Right hindlimb (tissue), 1 donor: ENCODE results near the gene TOB1.
"Not testable (repeated sequence)": the region's sequence is repeated elsewhere in the genome, so short reads cannot be mapped to it uniquely, and the experiment has no call there.

Experiments used
- DNase-seq: peaks from one replicate; pipeline ENCODE4 v3.0.0-alpha.2; 2018

TOB1 gene

GRCh38 chr17:50867363-50868139, 1.4 kb upstream of the TOB1 start:
- peak; percentile 97 for DNase-seq

- peak; percentile 83 for DNase-seq
Observed at GRCh38 chr17:50866950-50867362, 802 bp upstream of the TOB1 start.

GRCh38 chr17:50865868-50866260, 290 bp downstream of the TOB1 start:
- DNase-seq, result no peak

- peak; percentile 75 for DNase-seq
Observed at GRCh38 chr17:50865060-50865867, 890 bp downstream of the TOB1 start.

GRCh38 chr17:50864747-50865059, 1.5 kb downstream of the TOB1 start:
- no peak for DNase-seq

- no peak for DNase-seq
Observed at GRCh38 chr17:50863931-50864330, 2.2 kb downstream of the TOB1 start.

- DNase-seq, result no peak
Observed at GRCh38 chr17:50863221-50863843, 2.8 kb downstream of the TOB1 start.

- no peak for DNase-seq
Observed at GRCh38 chr17:50861822-50862528, 4.2 kb downstream of the TOB1 start.

- no peak for DNase-seq
Observed at GRCh38 chr17:50861334-50861676, 4.8 kb downstream of the TOB1 start.

- DNase-seq, result not testable (repeated sequence)
Observed at GRCh38 chr17:50859727-50860126, 6.4 kb downstream of the TOB1 start.

GRCh38 chr17:50858486-50859225, 7.5 kb downstream of the TOB1 start:
- no peak for DNase-seq

- DNase-seq, result no peak
Observed at GRCh38 chr17:50856431-50856830, 9.7 kb downstream of the TOB1 start.

GRCh38 chr17:50855708-50856330, 10.3 kb downstream of the TOB1 start:
- no peak for DNase-seq

GRCh38 chr17:50853781-50854180, 12.4 kb downstream of the TOB1 start:
- DNase-seq, result no peak

- DNase-seq, result no peak
Observed at GRCh38 chr17:50853015-50853615, 13.0 kb downstream of the TOB1 start.

- no peak for DNase-seq
Observed at GRCh38 chr17:50850640-50851039, 15.5 kb downstream of the TOB1 start.

- no peak for DNase-seq
Observed at GRCh38 chr17:50848711-50849110, 17.4 kb downstream of the TOB1 start.

GRCh38 chr17:50848039-50848438, 18.1 kb downstream of the TOB1 start:
- no peak for DNase-seq

- DNase-seq, result no peak
Observed at GRCh38 chr17:50847566-50847965, 18.6 kb downstream of the TOB1 start.

GRCh38 chr17:50845240-50846147, 20.7 kb downstream of the TOB1 start:
- no peak for DNase-seq
